ENCODE measurements around the gene RNF144A. TPM values are rescaled to one million over a fixed set of nuclear protein-coding genes. Genes with fewer than 3 reads are reported as not detected.

RNF144A gene
- total and polyA plus RNA-seq, 10 of the 15 experiments (the other 5 are each of a cell fraction or from before 2014, with no cell fraction given), result 0.02 to 12.1 (median 0.48) TPM; not detected in 1

GRCh38 chr2:6932828-6933227, 15.6 kb downstream of the RNF144A start:
- Histone ChIP-seq H2AFZ (ENCODE audit: control insufficient read depth, low read depth, low read length) (no peak overlapping the region), H3K27me3 (replicated peaks in 1 of 2; ENCODE audit: control insufficient read depth in 2 of 2, insufficient read depth in 2 of 2, low read length in 1 of 2) (no peaks in the 10 kb centered on the region), H3K4me1 (ENCODE audit: control insufficient read depth, insufficient read depth, low read length) (peaks cover 9% of the 10 kb centered on the region; the same call in 1 of the 2 replicates), H4K20me1 (ENCODE audit: control insufficient read depth, insufficient read depth) (no peaks in the 10 kb centered on the region), H3K79me2 (ENCODE audit: control insufficient read depth, insufficient read depth, low read length) (no peaks in the 10 kb centered on the region), H3K27ac (ENCODE audit: control insufficient read depth, insufficient read depth) (no peak overlapping the region), H3K36me3 (ENCODE audit: control insufficient read depth in 2 of 2, insufficient read depth in 2 of 2, low read length in 1 of 2) (no peaks in the 10 kb centered on the region), H3K9ac (ENCODE audit: control insufficient read depth, insufficient read depth, low read length) (no peak overlapping the region), H3K9me3 (replicated peaks; ENCODE audit: control insufficient read depth, insufficient read depth, low read length) (peaks cover 2% of the 10 kb centered on the region; the same call in 1 of the 3 replicates), H3K4me3 (no peak overlapping the region), H3K4me2 (ENCODE audit: control insufficient read depth, insufficient read depth) (no peak overlapping the region)
- CTCF ChIA-PET, result interaction anchor here (0.8 to 2.2 kb wide), 13 partner anchors 10 to 164 kb away, joined by 3 to 10 read pairs (median 3); no protein-coding TSS in a partner anchor
- ATAC-seq (no peak), FAIRE-seq (no peak), DNase-seq (ENCODE audit: low read depth, low spot score) (no peak)
- no TSS peak for BruUV-seq (replicated peaks)
- no peak for TF ChIP-seq WRNIP1 (IDR thresholded peaks at IDR 0.05; ENCODE audit: borderline replicate concordance, low read depth, low read length)
- TF ChIP-seq CREB1 (IDR thresholded peaks at IDR 0.05; ENCODE audit: low read depth), result no peak
- TF ChIP-seq MXI1 (IDR thresholded peaks at IDR 0.05; ENCODE audit: low read depth, low read length), result no peak
- no peak for TF ChIP-seq EP300 (IDR thresholded peaks at IDR 0.05; ENCODE audit: borderline replicate concordance in 1 of 2, control insufficient read depth in 1 of 2, low read depth in 2 of 2, low read length in 2 of 2)
- TF ChIP-seq SP1 (IDR thresholded peaks at IDR 0.05; ENCODE audit: low read depth, low read length), result no peak
- TF ChIP-seq BCL11A (IDR thresholded peaks at IDR 0.05; ENCODE audit: low read depth, low read length), result no peak
- TF ChIP-seq, protein P1, sequence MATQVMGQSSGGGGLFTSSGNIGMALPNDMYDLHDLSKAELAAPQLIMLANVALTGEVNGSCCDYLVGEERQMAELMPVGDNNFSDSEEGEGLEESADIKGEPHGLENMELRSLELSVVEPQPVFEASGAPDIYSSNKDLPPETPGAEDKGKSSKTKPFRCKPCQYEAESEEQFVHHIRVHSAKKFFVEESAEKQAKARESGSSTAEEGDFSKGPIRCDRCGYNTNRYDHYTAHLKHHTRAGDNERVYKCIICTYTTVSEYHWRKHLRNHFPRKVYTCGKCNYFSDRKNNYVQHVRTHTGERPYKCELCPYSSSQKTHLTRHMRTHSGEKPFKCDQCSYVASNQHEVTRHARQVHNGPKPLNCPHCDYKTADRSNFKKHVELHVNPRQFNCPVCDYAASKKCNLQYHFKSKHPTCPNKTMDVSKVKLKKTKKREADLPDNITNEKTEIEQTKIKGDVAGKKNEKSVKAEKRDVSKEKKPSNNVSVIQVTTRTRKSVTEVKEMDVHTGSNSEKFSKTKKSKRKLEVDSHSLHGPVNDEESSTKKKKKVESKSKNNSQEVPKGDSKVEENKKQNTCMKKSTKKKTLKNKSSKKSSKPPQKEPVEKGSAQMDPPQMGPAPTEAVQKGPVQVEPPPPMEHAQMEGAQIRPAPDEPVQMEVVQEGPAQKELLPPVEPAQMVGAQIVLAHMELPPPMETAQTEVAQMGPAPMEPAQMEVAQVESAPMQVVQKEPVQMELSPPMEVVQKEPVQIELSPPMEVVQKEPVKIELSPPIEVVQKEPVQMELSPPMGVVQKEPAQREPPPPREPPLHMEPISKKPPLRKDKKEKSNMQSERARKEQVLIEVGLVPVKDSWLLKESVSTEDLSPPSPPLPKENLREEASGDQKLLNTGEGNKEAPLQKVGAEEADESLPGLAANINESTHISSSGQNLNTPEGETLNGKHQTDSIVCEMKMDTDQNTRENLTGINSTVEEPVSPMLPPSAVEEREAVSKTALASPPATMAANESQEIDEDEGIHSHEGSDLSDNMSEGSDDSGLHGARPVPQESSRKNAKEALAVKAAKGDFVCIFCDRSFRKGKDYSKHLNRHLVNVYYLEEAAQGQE (IDR thresholded peaks at IDR 0.05; ENCODE audit: low read depth, low read length), result no peak
- no peak for TF ChIP-seq TBL1XR1 (IDR thresholded peaks at IDR 0.05; ENCODE audit: low read depth, low read length)
- TF ChIP-seq MTA2 (IDR thresholded peaks at IDR 0.05; ENCODE audit: low read depth), result no peak
- TF ChIP-seq HCFC1 (IDR thresholded peaks at IDR 0.05; ENCODE audit: low read length), result no peak
- TF ChIP-seq RAD51 (IDR thresholded peaks at IDR 0.05), result no peak
- no peak for TF ChIP-seq SRF (IDR thresholded peaks at IDR 0.05; ENCODE audit: low read depth in 2 of 2, low read length in 2 of 2)
- TF ChIP-seq NFYB (IDR thresholded peaks at IDR 0.05; ENCODE audit: insufficient read depth, low read depth, low read length), result no peak
- SMC1A ChIA-PET (ENCODE audit: uncharacterized antibody, unreplicated experiment), result interaction anchor here (0.6 to 5.6 kb wide), 5 partner anchors 14 to 111 kb away, joined by 3 to 30 read pairs (median 5); no protein-coding TSS in a partner anchor
- in situ Hi-C loops (cut with MboI) (no loop called here), intact Hi-C loops (cut with micrococcal nuclease; ENCODE audit: unreplicated experiment) (loop anchor here (1.0 kb wide), 1 partner anchor 12 kb away; no protein-coding TSS in a partner anchor)
- POLR2A ChIA-PET, result interaction anchor here (1.1 to 1.2 kb wide), 2 partner anchors 12 to 13 kb away, joined by 3 to 4 read pairs; no protein-coding TSS in a partner anchor
- RAD21 ChIA-PET (ENCODE audit: unreplicated experiment), result interaction anchor here (1.3 kb wide), 1 partner anchor 66 kb away, joined by 3 read pairs; no protein-coding TSS in a partner anchor
- WGBS (ENCODE audit: insufficient coverage, insufficient replicate concordance, low lambda C conversion rate, missing lambda C conversion rate), result 91% methylated on average over 7 of the region's 7 CpGs
